Colonic mucosa (tissue), 4 donors: ENCODE results near the gene MYO5C. TPM values are rescaled to one million over a fixed set of nuclear protein-coding genes. Genes with fewer than 3 reads are reported as not detected.

Experiments used
- DNase-seq: peaks from one replicate; pipeline ENCODE4 v3.0.0-alpha.2; 2020
- H3K27ac ChIP-seq: fragments of 200-600 bp; one replicate; pipeline ENCODE4 v1.8.0; 2021
- H3K27me3 ChIP-seq: fragments of 200-600 bp; one replicate; pipeline ENCODE4 v1.8.0; 2021
- H3K36me3 ChIP-seq: fragments of 200-600 bp; one replicate; pipeline ENCODE4 v1.8.0; 2021
- H3K4me1 ChIP-seq: fragments of 200-600 bp; one replicate; pipeline ENCODE4 v1.8.0; 2021; ENCODE audit warnings: mild to moderate bottlenecking
- H3K4me3 ChIP-seq: fragments of 200-600 bp; one replicate; pipeline ENCODE4 v1.8.0; 2021
- H3K9ac ChIP-seq, 2 donors: one replicate each; pipeline ENCODE4 v1.7.0; 2013; ENCODE audit warnings: control low read depth in 2 of 2, low read depth in 2 of 2, low read length in 2 of 2
- H3K9me3 ChIP-seq: fragments of 200-600 bp; one replicate; pipeline ENCODE4 v1.8.0; 2021
- intact Hi-C: fragments of 100-400 bp; cut with DNase I; formaldehyde crosslinking; loops from one replicate; pipeline ENCODE4 v1.14.1; 2022
- total RNA-seq, 2 donors: library from RNA; stranded (reverse); fragmentation: NEBNext Ultra II Directional in 1 of 2; extraction: Animal tissue kit (Norgen Biotek cat#: 25700) in 1 of 2; gene quantifications; one replicate each; pipeline ENCODE4 v1.2.1, GENCODE V29; 2021
- TF ChIP-seq, protein P1 (sequence below): fragments of 200-600 bp; IDR thresholded peaks from one replicate; pipeline ENCODE4 v1.8.0; 2022; ENCODE audit warnings: antibody characterized with exemption, mild to moderate bottlenecking
- donor health status: healthy.
- donor health status: DM: no; HTN: no; CAD: no.
- donor health status: DM: no; HTN: no; CAD: no.

Gene MYO5C
- total RNA-seq, 2 donors from 2014 or later: 71.4 to 102 TPM

DNA sequence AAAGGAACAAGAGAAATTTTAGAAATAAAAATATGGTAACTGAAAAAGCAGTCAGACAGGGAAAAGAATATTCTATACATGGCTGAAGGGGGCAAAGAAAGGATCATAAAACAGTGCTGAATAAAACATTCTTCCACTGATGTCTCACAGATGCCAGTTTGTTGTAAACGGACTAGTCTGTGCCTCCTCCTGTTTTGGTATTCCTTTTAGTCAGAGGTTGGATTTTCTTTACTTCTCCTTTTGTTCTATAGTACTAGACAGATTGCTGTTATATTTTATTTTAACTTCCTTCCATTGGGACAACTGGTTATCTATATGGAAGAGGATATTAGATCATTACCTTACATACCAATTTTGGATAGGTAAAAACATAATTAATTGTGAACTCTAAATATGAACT, 88.4 kb downstream of the MYO5C start:
- TF ChIP-seq, protein P1, sequence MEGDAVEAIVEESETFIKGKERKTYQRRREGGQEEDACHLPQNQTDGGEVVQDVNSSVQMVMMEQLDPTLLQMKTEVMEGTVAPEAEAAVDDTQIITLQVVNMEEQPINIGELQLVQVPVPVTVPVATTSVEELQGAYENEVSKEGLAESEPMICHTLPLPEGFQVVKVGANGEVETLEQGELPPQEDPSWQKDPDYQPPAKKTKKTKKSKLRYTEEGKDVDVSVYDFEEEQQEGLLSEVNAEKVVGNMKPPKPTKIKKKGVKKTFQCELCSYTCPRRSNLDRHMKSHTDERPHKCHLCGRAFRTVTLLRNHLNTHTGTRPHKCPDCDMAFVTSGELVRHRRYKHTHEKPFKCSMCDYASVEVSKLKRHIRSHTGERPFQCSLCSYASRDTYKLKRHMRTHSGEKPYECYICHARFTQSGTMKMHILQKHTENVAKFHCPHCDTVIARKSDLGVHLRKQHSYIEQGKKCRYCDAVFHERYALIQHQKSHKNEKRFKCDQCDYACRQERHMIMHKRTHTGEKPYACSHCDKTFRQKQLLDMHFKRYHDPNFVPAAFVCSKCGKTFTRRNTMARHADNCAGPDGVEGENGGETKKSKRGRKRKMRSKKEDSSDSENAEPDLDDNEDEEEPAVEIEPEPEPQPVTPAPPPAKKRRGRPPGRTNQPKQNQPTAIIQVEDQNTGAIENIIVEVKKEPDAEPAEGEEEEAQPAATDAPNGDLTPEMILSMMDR: no peak
- H3K36me3 ChIP-seq: peaks cover 6% of the 10 kb centered on the region
- no peak overlapping the region for H3K4me3 ChIP-seq
- H3K27ac ChIP-seq: no peak overlapping the region
- no peak for DNase-seq
- H3K9me3 ChIP-seq: no peaks in the 10 kb centered on the region
- no peaks in the 10 kb centered on the region for H3K27me3 ChIP-seq
- intact Hi-C loops: no loop called here
- no peaks in the 10 kb centered on the region for H3K4me1 ChIP-seq
- no peak overlapping the region for H3K9ac ChIP-seq

DNA sequence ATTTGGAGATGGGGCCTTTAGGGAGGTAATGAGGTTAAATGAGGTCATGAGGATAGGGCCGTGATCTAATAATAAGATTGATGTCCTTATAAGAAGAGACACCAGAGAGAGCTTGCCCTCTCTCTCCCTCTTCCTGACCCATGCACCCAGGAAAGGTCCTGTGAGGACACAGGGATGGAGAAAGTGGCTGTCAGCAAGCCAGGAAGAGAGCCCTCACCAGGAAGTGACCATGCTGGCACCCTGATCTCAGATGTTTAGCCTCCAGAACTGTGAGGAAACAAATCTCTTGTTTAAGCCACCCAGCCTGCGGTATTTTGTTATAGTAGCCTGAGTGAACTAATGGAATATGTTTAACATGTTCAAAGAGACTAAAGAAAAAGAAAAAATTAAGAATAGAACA, 89.2 kb downstream of the MYO5C start:
- no peaks in the 10 kb centered on the region for H3K27me3 ChIP-seq
- H3K27ac ChIP-seq: no peak overlapping the region
- no peaks in the 10 kb centered on the region for H3K9me3 ChIP-seq
- H3K36me3 ChIP-seq: peaks cover 6% of the 10 kb centered on the region
- H3K9ac ChIP-seq: no peak overlapping the region
- DNase-seq: no peak
- H3K4me3 ChIP-seq: no peak overlapping the region
- intact Hi-C loops: no loop called here
- no peaks in the 10 kb centered on the region for H3K4me1 ChIP-seq
- TF ChIP-seq, protein P1: no peak

DNA sequence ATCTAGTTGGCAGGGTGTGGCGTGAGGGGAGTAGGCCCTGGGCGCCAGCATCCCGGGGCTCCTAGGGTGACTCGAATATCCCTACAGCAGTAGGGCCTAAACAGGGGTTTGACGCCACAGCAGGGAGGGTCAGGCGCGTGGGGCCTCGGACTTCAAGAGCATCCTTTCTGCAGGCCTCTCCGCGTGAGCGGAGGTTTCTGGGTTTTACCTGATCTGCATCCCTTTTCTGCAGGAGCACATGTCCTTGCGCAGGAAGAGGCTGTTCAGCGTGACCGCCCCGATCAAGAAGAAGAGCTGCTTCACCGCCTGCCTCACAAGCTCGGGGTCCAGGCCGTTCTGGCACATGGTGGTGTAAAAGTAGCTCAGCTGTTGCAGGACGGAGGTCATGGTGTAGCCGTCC, 90.9 kb downstream of the MYO5C start:
- no peak overlapping the region for H3K9ac ChIP-seq
- peaks cover 6% of the 10 kb centered on the region for H3K36me3 ChIP-seq
- H3K9me3 ChIP-seq: no peaks in the 10 kb centered on the region
- no peak overlapping the region for H3K27ac ChIP-seq
- intact Hi-C loops: no loop called here
- DNase-seq: no peak
- no peak overlapping the region for H3K4me3 ChIP-seq
- H3K27me3 ChIP-seq: no peaks in the 10 kb centered on the region
- TF ChIP-seq, protein P1: no peak
- H3K4me1 ChIP-seq: no peaks in the 10 kb centered on the region

DNA sequence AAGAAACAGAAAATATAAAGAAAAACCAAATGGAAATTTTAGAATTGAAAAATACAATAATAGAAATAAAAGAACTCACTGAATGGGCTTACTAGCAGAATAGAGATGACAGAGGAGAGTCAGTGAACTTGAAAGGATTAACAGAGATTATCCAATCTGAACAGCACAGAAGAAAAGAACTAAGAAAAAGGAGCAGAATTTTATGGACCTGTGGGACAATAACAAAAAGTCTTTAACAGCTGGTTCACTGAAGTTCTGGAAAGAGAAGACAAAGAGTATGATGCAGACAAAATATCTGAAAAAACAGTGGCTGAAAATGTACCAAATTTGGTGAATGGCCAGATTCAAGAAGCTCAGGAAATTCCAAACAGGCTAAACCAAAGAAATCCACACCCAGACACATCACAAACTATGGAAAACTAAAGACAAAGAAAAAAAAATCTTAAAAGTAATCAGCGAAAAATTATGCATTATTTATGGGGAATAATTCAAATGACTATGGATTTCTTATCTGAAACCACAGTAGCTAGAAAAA, 94.7 kb downstream of the MYO5C start:
- Histone ChIP-seq H3K36me3 (peaks cover 6% of the 10 kb centered on the region), H3K27ac (no peak overlapping the region), H3K4me1 (no peaks in the 10 kb centered on the region), H3K4me3 (no peak overlapping the region), H3K9me3 (no peaks in the 10 kb centered on the region), H3K27me3 (no peaks in the 10 kb centered on the region), H3K9ac (no peak overlapping the region)
- TF ChIP-seq, protein P1: no peak
- intact Hi-C loops: no loop called here
- no peak for DNase-seq

DNA sequence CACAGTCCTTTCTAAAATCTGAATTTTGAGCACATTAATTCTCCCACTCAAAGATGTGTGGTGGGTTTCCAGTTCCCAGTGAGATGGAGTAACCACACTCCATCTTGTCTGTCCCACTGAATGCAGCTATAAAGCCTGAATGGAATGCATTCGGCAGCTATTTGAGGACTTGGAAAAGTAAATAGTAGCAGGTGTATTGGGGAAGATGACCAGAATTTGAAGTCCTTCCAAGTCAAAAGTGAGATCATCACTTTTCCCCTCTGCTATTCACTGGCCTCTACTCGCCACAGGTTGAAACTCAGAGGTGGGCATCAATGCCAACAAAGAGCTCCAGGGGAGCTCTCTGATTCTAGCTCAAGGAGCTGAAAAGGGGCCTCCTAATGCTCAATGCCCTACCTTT, 96.3 kb downstream of the MYO5C start:
- no peak for DNase-seq
- Histone ChIP-seq H3K36me3 (no peaks in the 10 kb centered on the region), H3K9ac (no peak overlapping the region), H3K4me3 (no peak overlapping the region), H3K27ac (no peak overlapping the region), H3K27me3 (no peaks in the 10 kb centered on the region), H3K9me3 (no peaks in the 10 kb centered on the region), H3K4me1 (no peaks in the 10 kb centered on the region)
- TF ChIP-seq, protein P1: no peak
- intact Hi-C loops: no loop called here

DNA sequence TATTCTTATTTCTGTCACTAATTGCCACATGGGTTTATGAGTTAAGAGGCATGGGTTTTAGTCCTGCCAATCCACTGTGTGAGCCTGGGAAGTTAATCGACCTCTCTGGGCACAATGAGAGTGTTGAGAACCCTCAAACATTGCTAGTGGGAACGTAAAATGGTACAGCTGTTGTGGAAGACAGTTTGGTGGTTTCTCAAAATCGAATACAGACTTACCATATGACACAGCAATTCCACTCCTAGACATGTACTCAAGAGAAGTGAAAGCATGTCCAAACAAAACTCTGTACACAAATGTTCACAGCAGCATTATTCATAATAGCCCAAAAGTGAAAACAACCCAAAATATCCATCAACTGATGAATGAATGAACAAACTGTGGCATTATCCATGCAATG, 98.7 kb downstream of the MYO5C start:
- no peak for DNase-seq
- no peak overlapping the region for H3K9ac ChIP-seq
- H3K36me3 ChIP-seq: no peaks in the 10 kb centered on the region
- H3K27ac ChIP-seq: no peak overlapping the region
- no peaks in the 10 kb centered on the region for H3K27me3 ChIP-seq
- H3K9me3 ChIP-seq: no peaks in the 10 kb centered on the region
- TF ChIP-seq, protein P1: no peak
- H3K4me3 ChIP-seq: no peak overlapping the region
- intact Hi-C loops: no loop called here
- H3K4me1 ChIP-seq: no peaks in the 10 kb centered on the region
